SH-SY5Y (cell line): ENCODE data around the gene ATP4A.

Experiments
- GATA2 ChIP-seq: IDR thresholded peaks from 2 replicates; pipeline ENCODE4 v1.6.1; 2011; ENCODE audit warnings: mild to moderate bottlenecking, low read depth, low read length
- GATA3 ChIP-seq: IDR thresholded peaks from 2 replicates; pipeline ENCODE4 v1.6.1; 2011; ENCODE audit warnings: low read depth, mild to moderate bottlenecking, low read length, moderate library complexity

Gene ATP4A

GRCh38 chr19:35543280-35544109 lies 20.0 kb downstream of the ATP4A start:
- TF ChIP-seq GATA2 (no peak), GATA3 (no peak)

GRCh38 chr19:35542209-35542608 lies 21.2 kb downstream of the ATP4A start:
- TF ChIP-seq GATA3 (no peak), GATA2 (no peak)

GRCh38 chr19:35540356-35540927 lies 23.0 kb downstream of the ATP4A start:
- no peak for TF ChIP-seq GATA2
- TF ChIP-seq GATA3, result no peak

- TF ChIP-seq GATA3 (no peak), GATA2 (no peak)
Observed at GRCh38 chr19:35539850-35540249, 23.6 kb downstream of the ATP4A start.

- TF ChIP-seq GATA2, result no peak
- TF ChIP-seq GATA3, result no peak
Observed at GRCh38 chr19:35539314-35539713, 24.1 kb downstream of the ATP4A start.

GRCh38 chr19:35534803-35535480 lies 28.5 kb downstream of the ATP4A start:
- no peak for TF ChIP-seq GATA2
- TF ChIP-seq GATA3, result no peak

GRCh38 chr19:35533822-35534392 lies 29.6 kb downstream of the ATP4A start:
- TF ChIP-seq GATA3, result no peak
- no peak for TF ChIP-seq GATA2

GRCh38 chr19:35533201-35533821 lies 30.1 kb downstream of the ATP4A start, which contains the start of gene GAPDHS:
Gene GAPDHS (plus strand): TSS chr19:35533456. CDS start chr19:35533528, 72 bp downstream.
- TF ChIP-seq GATA2 (no peak), GATA3 (no peak)

GRCh38 chr19:35531291-35531690 lies 32.2 kb downstream of the ATP4A start:
- no peak for TF ChIP-seq GATA3
- TF ChIP-seq GATA2, result no peak

- TF ChIP-seq GATA3 (no peak), GATA2 (no peak)
Observed at GRCh38 chr19:35529241-35530218, 33.9 kb downstream of the ATP4A start.

GRCh38 chr19:35528218-35529038 lies 35.0 kb downstream of the ATP4A start, which contains the start of gene SBSN:
Gene SBSN (minus strand): TSS chr19:35528311. CDS start chr19:35528281, 30 bp downstream.
- no peak for TF ChIP-seq GATA3
- TF ChIP-seq GATA2, result no peak

- TF ChIP-seq GATA2 (no peak), GATA3 (no peak)
Observed at GRCh38 chr19:35525873-35526272, 37.6 kb downstream of the ATP4A start.
